ENCODE measurements around the gene RBM39. TPM values are rescaled to one million over a fixed set of nuclear protein-coding genes. Genes with fewer than 3 reads are reported as not detected.

RBM39 gene
- polyA plus RNA-seq, 1 of the 3 experiments (the other 2 are of a cell fraction), result 68.4 TPM

DNA sequence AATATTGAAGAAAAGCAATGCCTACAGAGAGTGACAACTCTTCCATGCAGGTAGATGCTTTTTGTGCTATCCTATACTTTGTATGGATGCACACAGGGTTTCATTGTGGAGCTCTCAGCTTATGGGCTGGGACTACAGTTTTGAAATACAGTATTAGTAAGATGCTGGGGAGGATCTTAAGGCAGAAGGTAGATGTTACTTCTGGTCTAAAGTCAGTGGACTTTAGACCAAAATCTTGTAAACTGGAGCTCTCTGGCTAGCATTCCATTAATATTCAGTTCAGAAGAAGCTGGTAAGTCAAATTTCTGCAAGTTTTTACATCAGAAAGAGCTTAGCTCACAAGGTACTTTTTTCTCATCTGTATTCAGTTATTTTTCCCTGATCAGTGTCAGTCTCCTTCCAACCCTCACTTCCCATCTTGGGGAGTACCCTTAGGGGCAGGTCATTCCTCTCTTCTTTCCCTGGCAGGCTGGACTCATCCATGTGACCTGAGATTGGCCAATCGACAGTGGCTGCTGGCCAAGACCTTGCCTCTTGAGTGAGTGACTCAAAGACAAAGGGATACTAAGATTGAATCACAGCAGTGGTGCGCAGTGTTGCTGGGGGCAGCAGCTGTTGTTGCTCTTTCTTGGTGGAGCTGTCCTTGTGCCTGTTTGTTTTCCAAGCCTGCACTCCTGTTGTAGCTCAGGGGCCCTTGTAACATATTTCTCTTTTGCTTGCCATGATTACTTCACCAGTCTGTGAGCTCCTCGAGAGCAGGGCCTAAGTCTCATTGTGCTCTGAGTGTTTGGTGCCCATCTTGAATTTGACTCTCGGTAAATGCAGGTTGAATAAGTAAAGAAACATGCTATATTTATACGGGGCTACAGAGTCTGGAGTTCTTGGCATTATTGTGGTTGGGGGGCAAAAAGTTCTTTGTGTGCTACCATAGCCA, 26.9 kb upstream of the RBM39 start (continued):
- TF ChIP-seq, protein P1, sequence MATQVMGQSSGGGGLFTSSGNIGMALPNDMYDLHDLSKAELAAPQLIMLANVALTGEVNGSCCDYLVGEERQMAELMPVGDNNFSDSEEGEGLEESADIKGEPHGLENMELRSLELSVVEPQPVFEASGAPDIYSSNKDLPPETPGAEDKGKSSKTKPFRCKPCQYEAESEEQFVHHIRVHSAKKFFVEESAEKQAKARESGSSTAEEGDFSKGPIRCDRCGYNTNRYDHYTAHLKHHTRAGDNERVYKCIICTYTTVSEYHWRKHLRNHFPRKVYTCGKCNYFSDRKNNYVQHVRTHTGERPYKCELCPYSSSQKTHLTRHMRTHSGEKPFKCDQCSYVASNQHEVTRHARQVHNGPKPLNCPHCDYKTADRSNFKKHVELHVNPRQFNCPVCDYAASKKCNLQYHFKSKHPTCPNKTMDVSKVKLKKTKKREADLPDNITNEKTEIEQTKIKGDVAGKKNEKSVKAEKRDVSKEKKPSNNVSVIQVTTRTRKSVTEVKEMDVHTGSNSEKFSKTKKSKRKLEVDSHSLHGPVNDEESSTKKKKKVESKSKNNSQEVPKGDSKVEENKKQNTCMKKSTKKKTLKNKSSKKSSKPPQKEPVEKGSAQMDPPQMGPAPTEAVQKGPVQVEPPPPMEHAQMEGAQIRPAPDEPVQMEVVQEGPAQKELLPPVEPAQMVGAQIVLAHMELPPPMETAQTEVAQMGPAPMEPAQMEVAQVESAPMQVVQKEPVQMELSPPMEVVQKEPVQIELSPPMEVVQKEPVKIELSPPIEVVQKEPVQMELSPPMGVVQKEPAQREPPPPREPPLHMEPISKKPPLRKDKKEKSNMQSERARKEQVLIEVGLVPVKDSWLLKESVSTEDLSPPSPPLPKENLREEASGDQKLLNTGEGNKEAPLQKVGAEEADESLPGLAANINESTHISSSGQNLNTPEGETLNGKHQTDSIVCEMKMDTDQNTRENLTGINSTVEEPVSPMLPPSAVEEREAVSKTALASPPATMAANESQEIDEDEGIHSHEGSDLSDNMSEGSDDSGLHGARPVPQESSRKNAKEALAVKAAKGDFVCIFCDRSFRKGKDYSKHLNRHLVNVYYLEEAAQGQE (IDR thresholded peaks at IDR 0.05; ENCODE audit: low read depth, low read length), result peak; percentile 61; the same call in 1 of the 2 replicates
- TF ChIP-seq, protein P2, sequence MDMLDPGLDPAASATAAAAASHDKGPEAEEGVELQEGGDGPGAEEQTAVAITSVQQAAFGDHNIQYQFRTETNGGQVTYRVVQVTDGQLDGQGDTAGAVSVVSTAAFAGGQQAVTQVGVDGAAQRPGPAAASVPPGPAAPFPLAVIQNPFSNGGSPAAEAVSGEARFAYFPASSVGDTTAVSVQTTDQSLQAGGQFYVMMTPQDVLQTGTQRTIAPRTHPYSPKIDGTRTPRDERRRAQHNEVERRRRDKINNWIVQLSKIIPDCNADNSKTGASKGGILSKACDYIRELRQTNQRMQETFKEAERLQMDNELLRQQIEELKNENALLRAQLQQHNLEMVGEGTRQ (IDR thresholded peaks at IDR 0.05; ENCODE audit: borderline replicate concordance, low read depth, low read length), result no peak
- TF ChIP-seq NRF1 (IDR thresholded peaks at IDR 0.05; ENCODE audit: low read depth, low read length), result no peak
- TF ChIP-seq, protein P3, sequence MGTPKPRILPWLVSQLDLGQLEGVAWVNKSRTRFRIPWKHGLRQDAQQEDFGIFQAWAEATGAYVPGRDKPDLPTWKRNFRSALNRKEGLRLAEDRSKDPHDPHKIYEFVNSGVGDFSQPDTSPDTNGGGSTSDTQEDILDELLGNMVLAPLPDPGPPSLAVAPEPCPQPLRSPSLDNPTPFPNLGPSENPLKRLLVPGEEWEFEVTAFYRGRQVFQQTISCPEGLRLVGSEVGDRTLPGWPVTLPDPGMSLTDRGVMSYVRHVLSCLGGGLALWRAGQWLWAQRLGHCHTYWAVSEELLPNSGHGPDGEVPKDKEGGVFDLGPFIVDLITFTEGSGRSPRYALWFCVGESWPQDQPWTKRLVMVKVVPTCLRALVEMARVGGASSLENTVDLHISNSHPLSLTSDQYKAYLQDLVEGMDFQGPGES (IDR thresholded peaks at IDR 0.05; ENCODE audit: low read depth, low read length), result no peak
- no peak for TF ChIP-seq GABPA (IDR thresholded peaks at IDR 0.05; ENCODE audit: low read depth)
- no peak for TF ChIP-seq SMC3 (IDR thresholded peaks at IDR 0.05; ENCODE audit: low read depth, low read length)
- no peak for TF ChIP-seq RCOR1 (IDR thresholded peaks at IDR 0.05; ENCODE audit: low read length)

DNA sequence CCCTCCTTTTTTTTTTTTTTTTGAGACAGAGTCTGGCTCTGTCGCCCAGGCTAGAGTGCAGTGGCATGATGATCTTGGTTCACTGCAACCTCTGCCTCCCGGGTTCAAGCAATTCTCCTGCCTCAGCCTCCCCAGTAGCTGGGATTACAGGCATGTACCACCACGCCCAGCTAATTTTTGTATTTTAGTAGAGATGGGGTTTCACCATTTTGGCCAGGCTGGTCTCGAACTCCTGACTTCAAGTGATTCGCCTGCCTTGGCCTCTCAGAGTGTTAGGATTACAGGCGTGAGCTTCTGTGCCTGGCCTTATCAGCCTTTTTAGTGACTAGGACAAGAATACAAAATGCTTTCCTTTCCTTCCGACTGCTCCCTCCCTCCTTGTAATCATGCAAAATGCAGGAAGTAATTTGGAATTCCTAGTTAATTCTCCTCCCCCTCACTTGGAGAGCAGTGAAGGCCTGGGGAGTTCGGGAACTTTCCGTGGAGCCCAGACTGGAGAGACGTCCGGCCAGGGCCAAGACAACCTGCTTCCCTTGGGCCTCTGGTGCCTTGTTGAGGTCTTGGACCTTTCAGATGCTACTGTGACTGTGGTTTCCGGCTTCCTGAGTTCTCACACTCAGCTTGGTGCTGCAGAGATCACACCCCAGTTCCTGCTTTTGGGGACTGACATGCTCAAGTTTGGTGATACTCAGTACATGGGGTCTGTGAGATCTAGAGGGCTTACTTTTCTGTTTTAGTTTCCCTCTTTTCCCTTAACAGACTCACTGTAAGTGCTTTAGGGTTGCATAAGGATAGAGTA, 25.8 kb upstream of the RBM39 start:
- ChIA-PET POLR2A (interaction anchor here (2.0 kb wide), 1 partner anchor 26 kb away, joined by 7 read pairs; the partner anchor contains the start of gene RBM39), CTCF (interaction anchor here (0.6 kb wide), 1 partner anchor 1266 kb away, joined by 3 read pairs; no protein-coding TSS in a partner anchor)
- peaks cover 3 to 12% of the 10 kb centered on the region in 2 experiments; a peak in 3 of 4 replicates for H3K4me1 ChIP-seq (ENCODE audit: control insufficient read depth in 1 of 2, insufficient read depth in 2 of 2, low read depth in 1 of 2, low read length in 1 of 2)
- no peak for TF ChIP-seq RXRA (IDR thresholded peaks at IDR 0.05; ENCODE audit: borderline replicate concordance, low read depth)
- no peak for TF ChIP-seq EP300 (IDR thresholded peaks at IDR 0.05; ENCODE audit: borderline replicate concordance in 1 of 2, low read depth in 1 of 2, low read length in 1 of 2)
- no peak for TF ChIP-seq FOXM1 (IDR thresholded peaks at IDR 0.05; ENCODE audit: low read depth)
- no peak for TF ChIP-seq MXI1 (IDR thresholded peaks at IDR 0.05; ENCODE audit: low read depth, low read length)
- no peak for TF ChIP-seq RCOR1 (IDR thresholded peaks at IDR 0.05; ENCODE audit: low read length)
- no peak for TF ChIP-seq EZH2phosphoT487 (IDR thresholded peaks at IDR 0.05; ENCODE audit: borderline replicate concordance, low read depth)
- TF ChIP-seq, protein P2 (IDR thresholded peaks at IDR 0.05; ENCODE audit: borderline replicate concordance, low read depth, low read length), result no peak
- TF ChIP-seq GATA2 (CRISPR knock-in tag; IDR thresholded peaks at IDR 0.05), result no peak
- no peak for TF ChIP-seq JUND (IDR thresholded peaks at IDR 0.05)
- TF ChIP-seq FOXJ3 (CRISPR knock-in tag; IDR thresholded peaks at IDR 0.05), result no peak
- TF ChIP-seq GABPA (IDR thresholded peaks at IDR 0.05; ENCODE audit: low read depth), result no peak
- no peak for TF ChIP-seq ELF1 (IDR thresholded peaks at IDR 0.05)
- TF ChIP-seq RFX5 (IDR thresholded peaks at IDR 0.05; ENCODE audit: low read length), result no peak
- no peak overlapping the region for H3K4me3 ChIP-seq (ENCODE audit: low read depth in 2 of 2, low read length in 1 of 2)
- H3K9ac ChIP-seq, result no peak overlapping the region
- H4K20me1 ChIP-seq (ENCODE audit: insufficient read depth), result no peaks in the 10 kb centered on the region
- no peaks in the 10 kb centered on the region for H3K36me3 ChIP-seq (replicated peaks in 1 of 2; ENCODE audit: control insufficient read depth in 1 of 2, insufficient read depth in 2 of 2, low read length in 1 of 2)
- WGBS (ENCODE audit: low lambda C conversion rate), result 87% methylated on average over 10 of the region's 12 CpGs
- no peaks in the 10 kb centered on the region; the same call in 1 of the 2 replicates for H3K9me3 ChIP-seq
- H3K27ac ChIP-seq (ENCODE audit: low read depth in 2 of 2, low read length in 1 of 2), result peak overlapping the region in 1 of 2 experiments; percentile 84; a peak in 1 of 4 replicates
- no peak overlapping the region for H3K4me2 ChIP-seq
- DNase-seq, result no peak
- peaks cover 16% of the 10 kb centered on the region for H3F3A ChIP-seq (replicated peaks; ENCODE audit: insufficient read depth)
- H2AFZ ChIP-seq (ENCODE audit: low read depth), result peak overlapping the region; percentile 58
- H3K79me2 ChIP-seq (ENCODE audit: insufficient read depth), result peaks cover 8% of the 10 kb centered on the region
- no peaks in the 10 kb centered on the region for H3K27me3 ChIP-seq (ENCODE audit: insufficient read depth)
- no peaks in the 10 kb centered on the region for H3K9me2 ChIP-seq

Measured in SK-N-SH (cell line).